Measurements from ENCODE around the gene RPP25L. TPM values are rescaled to one million over a fixed set of nuclear protein-coding genes. Genes with fewer than 3 reads are reported as not detected.
A peak's percentile ranks its signal among the peaks of the same experiment; 100 is the strongest.

RPP25L gene
- total and polyA plus RNA-seq, 9 of the 15 experiments (the other 6 are each of a cell fraction or from before 2014, with no cell fraction given): 16.3 to 43.7 (median 29.0) TPM

DNA sequence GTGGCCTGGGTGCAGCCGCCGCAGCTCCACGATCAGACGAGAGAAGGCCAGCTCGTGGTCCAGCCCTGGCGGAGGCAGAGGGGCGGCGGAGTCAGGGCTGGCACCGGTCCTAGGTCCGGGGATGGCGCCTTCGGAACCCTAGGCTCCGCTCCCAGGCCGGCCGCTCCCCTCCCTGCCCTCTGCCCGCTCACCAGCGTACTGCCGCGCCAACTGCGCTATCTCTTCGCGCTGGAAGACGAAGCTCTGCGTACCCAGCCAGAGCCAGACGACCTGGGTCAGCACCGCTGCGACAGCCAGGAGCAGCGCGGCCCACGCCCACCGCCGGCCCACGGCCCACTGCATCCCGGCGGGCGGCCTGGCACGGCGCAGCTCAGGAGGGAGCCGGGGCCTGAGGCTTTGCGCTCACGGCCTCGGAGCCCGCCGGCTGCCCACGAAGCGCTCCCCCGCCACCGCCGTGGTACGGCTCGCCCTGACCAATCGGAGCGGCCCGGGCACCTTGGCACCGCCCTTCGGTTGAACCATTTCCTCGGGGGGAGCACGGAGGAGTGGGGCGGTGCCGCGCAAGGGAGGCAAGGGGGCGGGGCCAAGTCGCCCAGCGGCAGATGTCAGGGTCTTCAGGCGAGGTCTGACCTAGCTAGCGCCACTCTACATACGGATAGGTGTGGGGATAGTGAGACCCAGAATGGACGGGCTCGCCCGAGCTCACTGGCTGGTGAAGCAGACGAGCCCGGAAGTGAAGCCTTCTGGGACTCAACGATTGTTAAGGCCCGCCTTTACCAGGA lies 25.6 kb upstream of the RPP25L start, which contains the start of gene SIGMAR1 (continued):
- TF ChIP-seq MGA (IDR thresholded peaks at IDR 0.05) (peak; percentile 90), E2F8 (IDR thresholded peaks at IDR 0.05; ENCODE audit: low read depth, partially characterized antibody) (no peak), BDP1 (IDR thresholded peaks at IDR 0.05; ENCODE audit: insufficient read depth, insufficient read length) (no peak), CEBPB (tag; IDR thresholded peaks at IDR 0.05) (no peak), EGR1 (conservative IDR thresholded peaks at IDR 0.05) (peak; percentile 31; the same call in 1 of the 2 replicates), ARID3A (IDR thresholded peaks at IDR 0.05; ENCODE audit: borderline replicate concordance, low read depth, low read length) (no peak)
- TF ChIP-seq, protein P1, sequence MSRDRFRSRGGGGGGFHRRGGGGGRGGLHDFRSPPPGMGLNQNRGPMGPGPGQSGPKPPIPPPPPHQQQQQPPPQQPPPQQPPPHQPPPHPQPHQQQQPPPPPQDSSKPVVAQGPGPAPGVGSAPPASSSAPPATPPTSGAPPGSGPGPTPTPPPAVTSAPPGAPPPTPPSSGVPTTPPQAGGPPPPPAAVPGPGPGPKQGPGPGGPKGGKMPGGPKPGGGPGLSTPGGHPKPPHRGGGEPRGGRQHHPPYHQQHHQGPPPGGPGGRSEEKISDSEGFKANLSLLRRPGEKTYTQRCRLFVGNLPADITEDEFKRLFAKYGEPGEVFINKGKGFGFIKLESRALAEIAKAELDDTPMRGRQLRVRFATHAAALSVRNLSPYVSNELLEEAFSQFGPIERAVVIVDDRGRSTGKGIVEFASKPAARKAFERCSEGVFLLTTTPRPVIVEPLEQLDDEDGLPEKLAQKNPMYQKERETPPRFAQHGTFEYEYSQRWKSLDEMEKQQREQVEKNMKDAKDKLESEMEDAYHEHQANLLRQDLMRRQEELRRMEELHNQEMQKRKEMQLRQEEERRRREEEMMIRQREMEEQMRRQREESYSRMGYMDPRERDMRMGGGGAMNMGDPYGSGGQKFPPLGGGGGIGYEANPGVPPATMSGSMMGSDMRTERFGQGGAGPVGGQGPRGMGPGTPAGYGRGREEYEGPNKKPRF (IDR thresholded peaks at IDR 0.05; ENCODE audit: low read depth, low read length): no peak

All from K562 (cell line).